Upper lobe of left lung (tissue), 4 donors: ENCODE data around the gene GTPBP1.

Experiments
- CTCF ChIP-seq, 6 experiments: fragments of 450-650 bp in 4 of 6; fragments of 200-600 bp in 2 of 6; sonication (generic) in 2 of 6; IDR thresholded peaks; one replicate each; pipeline ENCODE4 v1.5.1; 2016 to 2019; ENCODE audit warnings: antibody characterized with exemption in 6 of 6
- EP300 ChIP-seq, 4 donors: sonication (generic); formaldehyde crosslinking; IDR thresholded peaks; one replicate each; pipeline ENCODE4 v1.5.1; 2017; ENCODE audit warnings: antibody characterized with exemption in 4 of 4, control low read depth in 2 of 4
- POLR2A ChIP-seq, 4 donors: fragments of 450-650 bp; IDR thresholded peaks; one replicate each; pipeline ENCODE4 v1.5.1; 2016 to 2017; ENCODE audit warnings: antibody characterized with exemption in 4 of 4, mild to moderate bottlenecking in 2 of 4
- POLR2AphosphoS5 ChIP-seq, 2 donors: sonication (generic); formaldehyde crosslinking; IDR thresholded peaks; one replicate each; pipeline ENCODE4 v1.5.1; 2017; ENCODE audit warnings: antibody characterized with exemption in 2 of 2

GRCh38 chr22:38740116-38740723, 34.5 kb downstream of the GTPBP1 start:
- TF ChIP-seq POLR2AphosphoS5 (IDR thresholded peaks at IDR 0.05), result no peak
- no peak for TF ChIP-seq POLR2A (IDR thresholded peaks at IDR 0.05)
- TF ChIP-seq CTCF (IDR thresholded peaks at IDR 0.05), result no peak
- TF ChIP-seq EP300 (IDR thresholded peaks at IDR 0.05), result no peak
